ENCODE results near the gene SNTG2.

GRCh38 chr2:1406434-1406833, 455.8 kb downstream of the SNTG2 start:
- TF ChIP-seq CTCF (IDR thresholded peaks at IDR 0.05; ENCODE audit: low read depth, low read length, poor library complexity, severe bottlenecking) (no peak), EZH2phosphoT487 (IDR thresholded peaks at IDR 0.05; ENCODE audit: borderline replicate concordance, low read length) (no peak)

Data from DOHH2 (cell line).